Measurements from ENCODE around the gene UBL3. TPM values are rescaled to one million over a fixed set of nuclear protein-coding genes. Genes with fewer than 3 reads are reported as not detected.

Gene UBL3
- polyA plus RNA-seq, 1 donor (not counting 4 experiments of a cell fraction or from before 2014, with no cell fraction given): 10.5 TPM

GRCh38 chr13:29753618-29754472, 96.6 kb downstream of the UBL3 start:
- no peaks in the 10 kb centered on the region for H3K9me1 ChIP-seq (ENCODE audit: control insufficient read depth, extremely low read depth, insufficient read depth, low read length)
- no peaks in the 10 kb centered on the region for H3K9me3 ChIP-seq (ENCODE audit: control insufficient read depth, low read depth, low read length)
- no peak overlapping the region for H3K9ac ChIP-seq (ENCODE audit: control insufficient read depth, extremely low read depth, insufficient read depth, low read length)
- dilution Hi-C loops (cut with MboI; ENCODE audit: extremely low pct_ligation_motif_present, low sequenced_read_pairs): no loop called here
- H2AFZ ChIP-seq (ENCODE audit: control insufficient read depth, low read length): no peak overlapping the region
- H3K36me3 ChIP-seq (ENCODE audit: control insufficient read depth in 2 of 2, extremely low read depth in 1 of 2, insufficient read depth in 2 of 2, low read length in 2 of 2): no peaks in the 10 kb centered on the region
- H3K4me3 ChIP-seq (ENCODE audit: control insufficient read depth in 2 of 3, extremely low read depth in 1 of 3, insufficient read depth in 2 of 3, low read depth in 1 of 3, low read length in 3 of 3): no peak overlapping the region
- H4K20me1 ChIP-seq (ENCODE audit: control insufficient read depth, extremely low read depth, insufficient read depth, low read length): no peaks in the 10 kb centered on the region
- FAIRE-seq (no peak), DNase-seq (ENCODE audit: low read depth, low spot score) (no peak)
- no peaks in the 10 kb centered on the region for H3K4me1 ChIP-seq (ENCODE audit: control insufficient read depth, extremely low read depth, insufficient read depth, low read length)
- no peak overlapping the region for H3K4me2 ChIP-seq (ENCODE audit: control insufficient read depth, extremely low read depth, insufficient read depth, low read depth, low read length)
- no peaks in the 10 kb centered on the region for H3K79me2 ChIP-seq (ENCODE audit: control insufficient read depth, insufficient read depth, low read length)
- no peaks in the 10 kb centered on the region for H3K27me3 ChIP-seq (ENCODE audit: control insufficient read depth, extremely low read depth, insufficient read depth, low read length)
- no peak for TF ChIP-seq CTCF (optimal IDR thresholded peaks at IDR 0.05 in 1 of 3, IDR thresholded peaks at IDR 0.05 in 1 of 3, conservative IDR thresholded peaks at IDR 0.05 in 1 of 3; ENCODE audit: extremely low read depth in 1 of 3, insufficient read depth in 2 of 3, low read length in 3 of 3)
- no peak for TF ChIP-seq EZH2 (IDR thresholded peaks at IDR 0.05; ENCODE audit: low read length)
- H3K27ac ChIP-seq (ENCODE audit: control insufficient read depth, insufficient read depth, low read length): no peak overlapping the region

- H4K20me1 ChIP-seq (ENCODE audit: control insufficient read depth, extremely low read depth, insufficient read depth, low read length): no peaks in the 10 kb centered on the region
- H3K79me2 ChIP-seq (ENCODE audit: control insufficient read depth, insufficient read depth, low read length): no peaks in the 10 kb centered on the region
- FAIRE-seq: no peak
- H3K4me1 ChIP-seq (ENCODE audit: control insufficient read depth, extremely low read depth, insufficient read depth, low read length): no peaks in the 10 kb centered on the region
- H3K9ac ChIP-seq (ENCODE audit: control insufficient read depth, extremely low read depth, insufficient read depth, low read length): no peak overlapping the region
- H3K27me3 ChIP-seq (ENCODE audit: control insufficient read depth, extremely low read depth, insufficient read depth, low read length): no peaks in the 10 kb centered on the region
- no peaks in the 10 kb centered on the region for H3K36me3 ChIP-seq (ENCODE audit: control insufficient read depth in 2 of 2, extremely low read depth in 1 of 2, insufficient read depth in 2 of 2, low read length in 2 of 2)
- H3K9me3 ChIP-seq (ENCODE audit: control insufficient read depth, low read depth, low read length): no peaks in the 10 kb centered on the region
- no peak overlapping the region for H3K4me3 ChIP-seq (ENCODE audit: control insufficient read depth in 2 of 3, extremely low read depth in 1 of 3, insufficient read depth in 2 of 3, low read depth in 1 of 3, low read length in 3 of 3)
- H3K27ac ChIP-seq (ENCODE audit: control insufficient read depth, insufficient read depth, low read length): no peak overlapping the region
- TF ChIP-seq CTCF (optimal IDR thresholded peaks at IDR 0.05 in 1 of 3, IDR thresholded peaks at IDR 0.05 in 1 of 3, conservative IDR thresholded peaks at IDR 0.05 in 1 of 3; ENCODE audit: extremely low read depth in 1 of 3, insufficient read depth in 2 of 3, low read length in 3 of 3): no peak
- TF ChIP-seq EZH2 (IDR thresholded peaks at IDR 0.05; ENCODE audit: low read length): no peak
- DNase-seq (ENCODE audit: low read depth, low spot score): no peak
- dilution Hi-C loops (cut with MboI; ENCODE audit: extremely low pct_ligation_motif_present, low sequenced_read_pairs): no loop called here
- H2AFZ ChIP-seq (ENCODE audit: control insufficient read depth, low read length): no peak overlapping the region
- H3K9me1 ChIP-seq (ENCODE audit: control insufficient read depth, extremely low read depth, insufficient read depth, low read length): no peaks in the 10 kb centered on the region
- H3K4me2 ChIP-seq (ENCODE audit: control insufficient read depth, extremely low read depth, insufficient read depth, low read depth, low read length): no peak overlapping the region
Measured at GRCh38 chr13:29752175-29752574, 98.2 kb downstream of the UBL3 start.
